ENCODE measurements around the gene OAS3. TPM values are rescaled to one million over a fixed set of nuclear protein-coding genes. Genes with fewer than 3 reads are reported as not detected.

Gene OAS3
- polyA plus RNA-seq, 1 of the 3 experiments (the other 2 are of a cell fraction), result 3.0 TPM

GRCh38 chr12:112909693-112910092 lies 28.6 kb upstream of the OAS3 start:
- ChIA-PET CTCF (no interaction called here), POLR2A (no interaction called here)
- no peak overlapping the region for H2AFZ ChIP-seq (ENCODE audit: low read depth)
- no peaks in the 10 kb centered on the region for H3F3A ChIP-seq (replicated peaks; ENCODE audit: insufficient read depth)
- no peaks in the 10 kb centered on the region for H3K27me3 ChIP-seq (ENCODE audit: insufficient read depth)
- no peak overlapping the region for H3K27ac ChIP-seq (ENCODE audit: low read depth in 2 of 2, low read length in 1 of 2)
- no peaks in the 10 kb centered on the region for H4K20me1 ChIP-seq (ENCODE audit: insufficient read depth)
- no peak overlapping the region for H3K4me2 ChIP-seq
- no peak overlapping the region for H3K9ac ChIP-seq
- 0 out of 2 replicates have a peak, but pooled peaks cover 5% of the 10 kb centered on the region for H3K9me3 ChIP-seq
- no peaks in the 10 kb centered on the region for H3K9me2 ChIP-seq
- no peaks in the 10 kb centered on the region for H3K79me2 ChIP-seq (ENCODE audit: insufficient read depth)
- TF ChIP-seq RCOR1 (IDR thresholded peaks at IDR 0.05; ENCODE audit: low read length), result no peak
- no peak for TF ChIP-seq ELF1 (IDR thresholded peaks at IDR 0.05)
- TF ChIP-seq EZH2phosphoT487 (IDR thresholded peaks at IDR 0.05; ENCODE audit: borderline replicate concordance, low read depth), result no peak
- no peak for TF ChIP-seq YY1 (IDR thresholded peaks at IDR 0.05; ENCODE audit: low read depth)
- no peak for TF ChIP-seq EP300 (IDR thresholded peaks at IDR 0.05; ENCODE audit: borderline replicate concordance in 1 of 2, low read depth in 1 of 2, low read length in 1 of 2)
- no peak for TF ChIP-seq REST (IDR thresholded peaks at IDR 0.05; ENCODE audit: low read depth, low read length)
- TF ChIP-seq CTCF (IDR thresholded peaks at IDR 0.05), result no peak
- TF ChIP-seq TCF12 (IDR thresholded peaks at IDR 0.05), result no peak
- no peak for TF ChIP-seq IRF3 (IDR thresholded peaks at IDR 0.05; ENCODE audit: low read depth, low read length)
- no peak for TF ChIP-seq TAF1 (IDR thresholded peaks at IDR 0.05; ENCODE audit: borderline replicate concordance, low read depth, low read length)
- no peak for TF ChIP-seq CHD2 (IDR thresholded peaks at IDR 0.05; ENCODE audit: low read length, partially characterized antibody)
- no peak for TF ChIP-seq ZBTB33 (IDR thresholded peaks at IDR 0.05; ENCODE audit: borderline replicate concordance, low read depth)
- no peak for TF ChIP-seq MXI1 (IDR thresholded peaks at IDR 0.05; ENCODE audit: low read depth, low read length)
- no peak for TF ChIP-seq NFIC (IDR thresholded peaks at IDR 0.05; ENCODE audit: borderline replicate concordance)
- no peak for TF ChIP-seq GATA2 (CRISPR knock-in tag; IDR thresholded peaks at IDR 0.05)
- no peak for TF ChIP-seq RFX5 (IDR thresholded peaks at IDR 0.05; ENCODE audit: low read length)
- TF ChIP-seq USF1 (IDR thresholded peaks at IDR 0.05; ENCODE audit: borderline replicate concordance, low read depth), result no peak
- TF ChIP-seq FOSL2 (IDR thresholded peaks at IDR 0.05; ENCODE audit: borderline replicate concordance, low read depth), result no peak
- TF ChIP-seq RXRA (IDR thresholded peaks at IDR 0.05; ENCODE audit: borderline replicate concordance, low read depth), result no peak
- TF ChIP-seq FOXJ3 (CRISPR knock-in tag; IDR thresholded peaks at IDR 0.05), result no peak
- no peak for DNase-seq
- H3K4me3 ChIP-seq (ENCODE audit: low read depth in 2 of 2, low read length in 1 of 2), result no peak overlapping the region
- 83% methylated on average over 4 of the region's 4 CpGs for WGBS (ENCODE audit: low lambda C conversion rate)
- peaks cover 0 to 27% of the 10 kb centered on the region in 2 experiments; a peak in 2 of 4 replicates for H3K4me1 ChIP-seq (ENCODE audit: control insufficient read depth in 1 of 2, insufficient read depth in 2 of 2, low read depth in 1 of 2, low read length in 1 of 2)
- H3K36me3 ChIP-seq (replicated peaks in 1 of 2; ENCODE audit: control insufficient read depth in 1 of 2, insufficient read depth in 2 of 2, low read length in 1 of 2), result no peaks in the 10 kb centered on the region
